ENCODE measurements around the gene ZNF587B.
"Not testable (repeated sequence)": the region's sequence is repeated elsewhere in the genome, so short reads cannot be mapped to it uniquely, and the experiment has no call there.

ZNF587B gene

DNA sequence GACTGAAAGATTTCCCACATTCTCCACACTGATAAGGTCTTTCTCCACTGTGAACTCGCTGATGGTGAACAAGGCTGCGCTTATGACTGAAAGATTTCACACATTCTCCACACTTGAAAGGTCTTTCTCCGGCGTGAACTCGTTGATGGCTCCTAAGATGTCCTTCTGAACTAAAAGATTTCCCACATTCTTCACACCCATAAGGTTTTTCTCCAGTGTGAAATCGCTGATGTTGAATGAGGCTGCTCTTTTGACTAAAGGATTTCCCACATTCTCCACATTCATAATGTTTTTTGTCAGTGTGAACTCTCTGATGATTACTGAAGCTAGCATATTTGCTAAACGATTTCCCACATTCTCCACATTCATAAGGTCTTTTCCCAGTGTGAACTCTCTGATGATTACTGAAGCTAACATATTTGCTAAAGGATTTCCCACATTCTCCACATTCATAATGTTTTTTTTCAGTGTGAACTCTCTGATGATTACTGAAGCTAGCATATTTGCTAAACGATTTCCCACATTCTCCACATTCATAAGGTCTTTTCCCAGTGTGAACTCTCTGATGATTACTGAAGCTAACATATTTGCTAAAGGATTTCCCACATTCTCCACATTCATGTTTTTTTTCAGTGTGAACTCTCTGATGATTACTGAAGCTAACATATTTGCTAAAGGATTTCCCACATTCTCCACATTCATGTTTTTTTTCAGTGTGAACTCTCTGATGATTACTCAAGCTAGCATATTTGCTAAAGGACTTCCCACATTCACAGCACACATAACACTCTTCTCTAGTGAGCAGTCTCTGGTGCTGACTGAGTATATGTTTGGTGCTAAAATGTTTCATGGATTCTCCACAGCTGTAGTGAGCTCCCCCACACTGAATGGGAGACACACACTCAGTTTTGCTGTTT lies 44.0 kb downstream of the ZNF587B start:
- DNase-seq = not testable (repeated sequence)

DNA sequence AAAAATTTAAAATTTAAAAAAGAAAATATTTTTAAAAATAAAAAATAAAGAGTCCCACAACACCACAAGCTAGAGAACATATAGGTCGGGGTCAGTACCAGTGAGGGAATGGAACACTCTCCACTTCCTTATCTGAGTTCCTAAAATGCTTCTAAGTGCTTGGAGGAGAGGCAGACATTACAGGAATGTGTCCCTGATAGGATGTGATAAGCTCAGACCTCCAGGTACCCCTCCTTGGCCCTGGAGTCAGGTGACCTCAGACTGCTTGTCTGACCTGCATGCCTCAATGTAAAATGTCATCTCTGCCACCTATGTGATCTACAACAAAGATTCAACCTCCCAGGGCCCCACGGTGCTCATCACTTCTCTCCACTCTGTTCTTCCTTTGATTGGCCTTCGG lies 55.9 kb downstream of the ZNF587B start:
- no peak for DNase-seq

DNA sequence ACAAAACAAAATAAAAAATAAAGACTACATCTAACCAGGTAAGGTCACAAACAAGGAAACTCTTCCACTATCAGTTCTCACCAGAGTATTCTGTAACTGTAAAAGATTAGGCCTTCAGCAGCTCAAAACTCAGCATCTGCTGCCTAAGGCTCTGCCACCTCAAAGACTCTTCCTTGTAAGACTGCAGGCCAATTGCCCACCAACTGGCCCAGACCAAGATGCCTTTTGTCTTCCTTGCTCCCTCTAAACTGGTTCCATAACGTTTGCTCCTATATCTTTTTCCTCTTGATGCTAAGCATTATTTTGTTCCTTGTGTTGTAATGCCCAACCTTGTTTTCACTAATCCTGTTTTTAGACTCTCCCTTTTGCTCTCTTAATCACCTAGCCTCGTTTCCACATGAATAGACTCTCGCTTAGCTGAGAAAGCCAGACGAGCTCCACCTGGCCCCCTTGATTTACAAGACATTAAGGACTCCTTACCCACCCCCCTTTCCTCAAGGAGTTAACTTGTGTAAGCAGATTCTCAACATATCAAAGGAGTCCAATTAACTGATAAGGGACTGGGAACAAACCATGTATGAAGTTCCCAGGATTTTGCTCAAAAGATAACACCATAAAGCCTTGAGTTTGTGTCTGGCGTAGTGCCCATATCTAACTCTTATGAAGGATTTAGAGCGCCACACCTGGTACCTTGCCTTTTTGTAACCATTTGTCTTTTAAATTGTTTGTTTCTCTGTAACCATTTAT lies 57.3 kb downstream of the ZNF587B start:
- no peak for DNase-seq

DNA sequence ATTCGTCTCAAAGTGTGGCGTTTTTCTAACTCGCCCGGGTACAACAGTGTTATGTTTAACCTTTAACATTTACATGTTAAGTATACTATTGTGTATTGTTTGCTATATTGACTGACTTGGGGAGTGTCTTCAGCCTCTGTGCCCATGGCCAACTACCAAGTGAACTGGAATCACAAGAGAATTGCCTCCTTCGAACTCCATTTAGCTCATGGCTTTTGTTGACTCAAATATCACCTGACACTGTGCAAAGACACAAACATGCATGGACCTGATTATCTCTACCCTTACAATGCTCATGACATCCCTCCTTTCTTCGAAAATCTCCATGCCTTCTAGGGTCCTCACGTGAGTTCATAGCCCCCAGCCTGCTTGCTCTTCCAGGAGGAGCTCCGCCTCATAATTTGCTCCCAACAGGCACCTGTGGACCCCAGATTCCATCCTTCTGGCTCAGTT lies 58.0 kb downstream of the ZNF587B start:
- no peak for DNase-seq

DNA sequence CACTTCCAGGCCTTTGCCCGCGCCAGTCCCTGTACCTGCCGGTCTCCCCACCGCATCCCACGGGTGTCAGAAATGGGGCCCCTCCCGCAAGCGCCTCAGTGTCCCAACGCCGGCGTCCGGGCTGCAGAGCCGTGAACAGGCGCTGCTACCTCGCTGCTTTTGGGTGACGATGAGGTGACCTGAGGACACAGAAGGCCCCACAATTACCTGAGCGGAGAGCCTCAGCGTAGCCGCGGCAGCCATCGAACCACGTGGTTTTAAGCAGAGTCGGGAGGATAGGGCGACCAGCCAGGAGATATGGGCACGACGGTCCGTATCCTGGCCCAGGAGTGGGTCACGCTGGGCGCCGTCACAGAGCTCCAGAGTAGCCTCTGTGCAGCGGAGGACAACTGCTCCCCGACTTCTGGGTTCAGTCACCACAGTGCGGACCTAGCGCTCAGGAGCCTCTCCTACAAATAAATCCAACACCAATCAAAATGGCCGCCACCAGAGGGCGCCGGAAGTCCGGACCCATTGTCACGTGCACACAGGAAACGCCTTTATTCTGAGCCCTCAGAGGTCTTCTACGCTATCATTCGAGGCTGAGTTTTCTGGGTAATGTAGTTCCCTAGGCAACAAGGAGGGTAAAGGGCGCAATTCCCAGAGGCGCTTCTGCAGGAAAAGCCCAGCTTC lies 58.6 kb downstream of the ZNF587B start, which contains the start of gene ZNF814:
Gene ZNF814 (minus strand): TSS at position 478 of the 672 bp plus-strand sequence. CDS start 235 bp downstream, at position 243.
- no peak for DNase-seq

DNA sequence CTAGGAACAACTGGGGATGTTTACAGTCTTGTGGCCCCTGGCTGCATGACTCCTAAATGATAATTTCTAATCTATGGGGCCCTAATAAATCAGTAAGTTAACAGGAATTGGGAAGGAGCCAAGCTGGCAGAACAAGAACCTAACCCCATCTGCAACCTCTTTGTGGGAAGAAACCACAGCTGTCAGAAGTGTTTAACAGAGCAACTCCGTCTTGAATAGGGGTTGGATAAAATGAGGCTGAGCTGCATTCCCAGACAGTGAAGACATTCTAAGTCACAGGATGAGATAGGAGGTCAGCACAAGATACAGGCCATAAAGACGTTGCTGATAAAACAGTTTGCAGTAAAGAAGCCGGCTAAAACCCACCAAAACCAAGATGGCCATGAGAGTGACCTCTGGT lies 60.6 kb downstream of the ZNF587B start:
- not testable (repeated sequence) for DNase-seq

All from NCI-H187 treated with DMSO at 0.1 percent for 48 hours (cell line).